SKM-1 (cell line): ENCODE measurements around the gene HOXC6.

Experiments used
- DNase-seq: peaks from one replicate; lab custom pipeline; 2025; ENCODE audit not compliant: unreplicated experiment; lab: John Stamatoyannopoulos, UW

Gene HOXC6

DNA sequence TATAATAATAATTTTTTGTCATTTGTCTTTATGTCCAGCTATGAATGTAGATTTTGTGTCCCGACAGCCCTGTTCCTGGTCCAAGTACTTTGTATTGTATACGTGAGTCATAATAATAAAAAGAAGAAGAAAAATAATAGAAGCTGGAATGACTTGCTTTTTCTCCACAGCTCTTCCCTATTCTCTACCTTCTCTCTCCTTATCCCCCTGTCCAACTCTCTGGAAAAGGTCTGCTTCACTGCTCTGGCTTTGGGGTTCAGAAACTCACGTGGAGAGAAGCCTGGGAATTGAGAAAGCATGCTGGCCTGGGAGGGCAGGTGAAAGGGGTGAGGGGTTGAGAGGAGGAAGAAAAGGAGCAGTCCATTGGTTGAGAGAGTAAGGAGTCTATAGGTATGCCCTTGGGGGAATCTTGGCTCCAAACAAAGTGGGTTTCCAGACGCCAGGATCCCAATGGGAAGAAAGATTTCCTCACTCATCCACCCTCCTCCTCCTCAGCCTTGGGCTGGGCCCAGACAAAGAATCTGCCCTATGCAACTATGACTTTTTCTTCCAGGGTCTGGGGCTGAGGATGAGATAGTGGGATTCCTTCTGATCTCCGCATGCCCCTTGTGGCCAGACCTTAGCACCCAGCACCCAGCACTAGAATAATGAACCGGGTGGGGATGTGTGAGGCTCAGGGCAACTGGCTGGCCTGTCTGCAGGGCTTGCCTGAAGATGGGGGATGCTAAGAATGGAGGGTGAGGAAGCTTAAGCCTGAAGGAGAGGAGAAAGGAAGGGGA is 15.4 kb upstream of the HOXC6 start:
- DNase-seq = no peak

DNA sequence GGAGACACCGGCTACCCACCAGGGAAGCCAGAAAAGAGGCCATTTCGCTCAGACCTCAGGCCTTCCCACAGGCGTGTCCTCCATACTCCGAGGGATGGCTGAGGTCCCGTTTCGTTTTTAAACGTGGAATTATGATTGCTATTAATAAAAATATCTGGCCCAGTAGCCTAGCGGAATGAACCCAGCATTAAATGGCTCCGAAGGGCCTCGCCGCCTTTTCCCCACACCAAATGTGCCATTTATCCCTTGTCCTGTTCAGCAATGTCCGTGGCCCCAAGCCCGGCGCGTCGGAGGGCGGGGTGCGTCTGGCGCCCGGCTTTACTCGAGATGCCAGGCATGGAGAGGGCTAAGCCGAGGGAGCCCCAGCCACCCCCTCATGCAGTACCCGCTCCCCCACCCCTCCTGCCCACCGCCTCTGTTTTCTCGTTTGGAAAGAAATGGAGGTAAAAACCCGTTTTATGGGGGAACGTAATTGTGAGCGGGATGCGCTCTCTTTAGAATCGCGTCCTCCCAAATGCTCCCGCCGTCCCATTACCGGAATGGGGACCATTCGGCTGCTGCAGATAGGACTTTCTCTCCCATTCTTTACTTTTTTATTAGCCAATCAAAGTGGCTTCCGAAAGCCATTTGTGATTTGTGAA is 13.7 kb upstream of the HOXC6 start:
- DNase-seq = no peak

DNA sequence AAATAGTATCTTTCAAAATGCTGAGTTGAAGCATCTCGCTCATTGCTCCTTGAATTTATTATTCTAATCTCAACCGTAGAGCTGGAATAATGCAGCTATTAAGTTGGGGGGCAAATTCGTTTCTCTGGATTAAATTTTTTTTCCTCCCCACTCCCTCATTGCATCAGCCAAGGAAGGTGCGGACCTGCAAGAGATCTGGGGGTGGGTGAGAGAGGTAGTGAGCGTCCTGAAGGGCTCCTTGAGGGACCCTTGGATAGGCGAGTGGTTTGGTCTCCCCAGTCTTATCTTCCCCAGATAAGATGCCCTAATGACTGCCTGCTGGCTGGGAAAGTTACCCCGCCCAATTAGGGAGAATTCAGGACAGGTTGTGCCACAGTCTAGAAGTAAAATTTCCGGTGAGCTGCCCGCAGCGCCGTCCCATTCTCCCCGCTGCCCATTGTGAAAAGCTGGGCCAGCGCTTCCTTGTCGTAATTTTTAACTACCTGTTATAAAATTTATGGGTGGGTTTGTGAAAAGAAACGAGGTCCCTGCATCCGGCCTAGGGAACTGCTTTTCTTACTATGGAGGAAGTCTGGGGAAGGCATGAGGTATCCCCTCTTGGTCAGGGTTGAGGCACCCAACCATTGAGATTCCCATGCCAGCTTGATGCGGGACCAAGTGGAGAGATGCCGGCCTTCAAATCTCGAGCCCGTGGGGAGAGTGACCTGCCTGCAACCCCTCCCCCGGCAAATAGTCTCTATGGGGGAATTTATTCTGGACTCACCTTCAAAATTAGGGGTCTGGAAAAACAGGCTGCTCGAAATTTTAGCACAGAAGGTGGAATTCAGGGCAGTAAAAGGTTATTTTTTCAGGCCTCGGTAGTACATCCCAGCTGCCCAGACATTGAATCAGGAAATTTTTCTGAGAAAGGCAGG is 13.0 kb upstream of the HOXC6 start:
- DNase-seq = no peak

DNA sequence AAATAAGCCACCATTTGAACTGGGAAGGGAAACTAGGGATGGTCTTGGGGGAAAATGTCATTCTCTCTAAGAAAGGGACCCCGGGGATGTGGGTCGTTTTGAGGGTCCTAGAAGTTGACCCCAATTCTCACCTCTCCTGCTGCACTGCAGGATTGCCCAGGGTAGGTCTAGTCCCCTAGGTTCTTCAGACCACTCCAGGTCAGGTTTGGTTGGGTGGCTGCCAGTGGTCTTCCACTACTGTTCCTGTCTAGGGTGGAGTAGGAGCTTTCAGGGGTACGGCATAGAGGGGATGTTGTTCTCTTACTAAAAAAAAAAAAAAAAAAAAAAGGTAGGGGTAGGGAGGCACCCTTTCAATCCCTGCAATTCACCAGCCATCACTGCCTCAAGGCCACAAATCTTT is 12.2 kb upstream of the HOXC6 start:
- DNase-seq = no peak

DNA sequence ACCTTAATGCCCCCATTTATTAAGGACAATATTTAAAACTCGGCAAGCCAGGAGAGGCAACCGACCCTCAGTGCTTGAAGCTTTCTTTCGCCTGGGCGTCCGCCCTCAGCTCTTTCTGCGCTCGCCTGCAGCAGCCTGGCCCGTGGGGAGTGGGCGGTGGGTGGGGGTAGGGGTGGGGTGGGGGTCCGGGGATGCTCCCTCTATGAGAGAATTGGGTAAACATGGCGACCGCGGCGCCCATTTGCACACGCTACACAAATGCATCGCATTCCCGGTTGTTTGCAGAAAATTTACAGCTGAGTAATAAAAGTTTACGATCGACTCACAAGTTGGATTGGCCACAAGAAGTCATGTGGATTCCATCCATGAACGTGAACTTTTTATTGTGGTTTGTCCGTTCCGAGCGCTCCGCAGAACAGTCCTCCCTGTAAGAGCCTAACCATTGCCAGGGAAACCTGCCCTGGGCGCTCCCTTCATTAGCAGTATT is 11.7 kb upstream of the HOXC6 start:
- no peak for DNase-seq

DNA sequence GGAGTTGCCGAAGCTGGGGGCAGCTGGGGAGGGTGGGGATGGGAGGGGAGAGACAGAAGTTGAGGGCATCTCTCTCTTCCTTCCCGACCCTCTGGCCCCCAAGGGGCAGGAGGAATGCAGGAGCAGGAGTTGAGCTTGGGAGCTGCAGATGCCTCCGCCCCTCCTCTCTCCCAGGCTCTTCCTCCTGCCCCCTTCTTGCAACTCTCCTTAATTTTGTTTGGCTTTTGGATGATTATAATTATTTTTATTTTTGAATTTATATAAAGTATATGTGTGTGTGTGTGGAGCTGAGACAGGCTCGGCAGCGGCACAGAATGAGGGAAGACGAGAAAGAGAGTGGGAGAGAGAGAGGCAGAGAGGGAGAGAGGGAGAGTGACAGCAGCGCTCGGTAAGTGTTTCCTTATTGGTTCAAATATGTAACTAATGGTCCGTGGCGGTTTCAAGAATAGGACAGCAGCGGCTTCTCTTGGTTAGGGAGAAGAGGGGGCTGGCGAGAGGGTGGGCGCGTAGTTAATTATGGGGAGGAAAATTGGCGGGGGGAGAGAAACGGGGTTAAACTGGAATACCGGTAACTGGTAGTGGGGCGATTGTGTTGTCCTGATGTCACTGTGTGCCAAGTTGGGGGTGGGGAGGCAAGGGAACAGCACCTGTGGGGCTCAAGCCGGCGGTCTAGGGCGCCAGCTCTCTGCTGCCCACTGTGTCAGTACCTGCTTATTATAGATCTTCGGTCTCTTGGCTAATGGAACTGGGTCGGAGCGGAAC is 11.0 kb upstream of the HOXC6 start:
- no peak for DNase-seq

DNA sequence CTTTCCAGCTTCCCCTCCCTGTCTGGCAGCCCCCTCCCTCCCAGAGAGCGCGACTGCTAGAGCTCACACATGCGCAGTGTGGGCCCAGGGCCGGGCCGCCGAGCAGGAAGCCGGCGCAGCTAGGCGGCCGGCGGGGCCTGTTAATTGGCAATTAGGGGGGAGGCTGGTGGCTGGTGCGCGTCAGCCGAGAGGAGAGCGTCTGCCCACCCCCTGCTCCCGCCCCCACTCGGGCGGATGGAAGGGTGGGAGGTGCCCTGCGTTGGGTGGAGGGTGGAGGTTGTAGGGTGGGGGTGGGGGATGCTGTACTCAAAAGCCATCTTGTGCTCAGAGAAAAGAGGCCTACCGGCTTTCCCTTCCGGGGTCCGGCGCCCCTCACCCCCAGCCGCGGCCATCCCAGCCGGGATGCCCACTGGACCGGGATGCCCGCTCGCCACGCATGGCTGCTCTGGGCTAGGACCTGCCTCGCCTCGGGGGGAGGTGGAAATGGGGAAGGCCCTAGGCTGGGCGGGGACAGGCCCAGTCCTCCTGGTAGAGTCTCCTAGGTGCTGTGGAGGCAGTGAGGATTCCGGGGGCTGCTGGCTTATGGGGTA is 10.3 kb upstream of the HOXC6 start:
- no peak for DNase-seq

DNA sequence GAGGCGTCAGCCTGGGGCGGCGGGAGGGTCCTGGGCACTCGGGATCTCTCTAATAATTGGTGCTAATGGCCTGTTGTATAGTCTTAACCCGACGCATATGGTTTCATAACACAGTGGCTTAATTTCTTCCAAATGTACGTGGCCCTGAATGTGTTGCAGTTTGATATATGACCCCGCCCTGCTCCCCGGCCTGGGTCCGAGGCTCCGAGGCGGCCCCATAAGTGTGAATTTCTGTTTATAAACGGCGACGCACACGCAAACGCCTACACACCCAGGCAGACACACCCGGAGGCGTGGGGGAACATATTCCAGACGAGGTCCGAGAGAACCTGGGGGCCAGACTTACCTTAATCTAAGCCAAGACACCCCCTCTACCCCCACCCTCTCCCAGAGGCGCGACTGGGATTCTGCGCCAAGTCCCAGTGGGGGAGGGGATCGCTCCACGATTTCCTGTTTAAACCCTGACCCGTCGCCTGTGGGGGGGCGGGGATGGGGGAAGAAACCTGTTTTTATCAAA is 9.7 kb upstream of the HOXC6 start:
- no peak for DNase-seq

DNA sequence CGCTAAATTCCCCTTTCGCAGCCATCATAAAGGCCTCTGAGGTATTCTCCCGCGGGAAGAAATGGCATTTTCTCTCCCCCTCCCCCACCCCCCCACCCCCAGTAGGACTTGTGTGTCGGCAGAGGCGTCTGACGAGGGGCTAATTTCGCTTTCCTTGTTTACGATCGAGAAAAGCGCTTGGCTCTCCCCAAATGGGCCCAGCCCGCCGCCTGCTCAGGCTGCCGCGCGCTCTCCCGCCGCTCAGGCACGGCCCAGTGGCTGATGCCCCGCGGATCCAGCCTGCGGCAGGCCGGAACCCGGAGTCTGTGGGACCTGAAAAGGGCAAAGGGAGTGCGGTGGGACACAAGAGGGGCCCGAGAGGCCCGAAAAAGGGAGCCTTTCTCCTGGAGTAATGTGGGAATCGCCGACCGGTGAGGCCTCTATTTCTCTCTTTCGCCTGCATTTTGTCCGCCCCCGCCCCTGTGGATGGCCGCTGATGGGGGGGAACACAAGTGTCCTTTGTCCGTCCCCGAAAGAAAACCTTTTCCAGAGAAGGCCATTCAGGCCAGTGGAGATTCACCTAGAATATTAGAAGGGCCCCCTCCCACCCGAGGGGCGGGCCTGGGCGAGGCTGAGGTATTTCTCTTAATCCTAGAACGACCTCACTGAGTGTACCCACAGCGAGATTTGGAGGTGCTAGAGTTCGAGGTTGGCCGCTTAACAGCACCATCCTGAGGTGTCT is 9.0 kb upstream of the HOXC6 start:
- DNase-seq = no peak

DNA sequence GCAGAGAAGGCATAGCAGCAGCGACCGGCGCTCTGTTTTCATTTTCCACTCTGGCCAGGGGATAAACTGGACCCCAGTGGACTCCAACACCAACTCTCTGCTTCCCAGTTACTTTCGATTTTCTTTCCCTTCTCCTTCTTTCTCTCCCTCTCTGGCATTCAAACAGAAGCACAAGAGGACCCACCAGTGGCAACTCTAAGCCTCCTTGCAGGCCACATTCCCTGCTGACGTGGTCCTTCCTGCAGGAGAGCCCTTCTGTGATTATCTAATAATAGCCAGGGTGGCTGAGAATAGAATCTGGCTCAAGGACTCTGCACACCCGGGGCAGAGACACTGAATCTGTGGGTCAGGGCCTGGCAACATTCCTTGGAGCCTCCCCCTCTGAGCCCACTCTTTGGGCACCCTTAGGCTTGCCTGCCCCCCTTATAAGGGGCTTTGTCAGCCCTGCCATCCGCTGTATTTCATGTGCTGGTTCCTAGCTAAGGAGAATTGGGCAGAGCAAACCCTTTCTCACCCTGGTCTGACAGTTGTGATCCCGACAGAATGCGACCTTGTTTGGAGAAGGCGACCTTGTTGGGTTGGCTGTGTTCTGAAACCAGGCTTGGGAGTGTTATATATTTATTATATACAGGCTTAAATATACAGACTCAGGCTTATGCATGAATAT is 8.2 kb upstream of the HOXC6 start:
- no peak for DNase-seq

DNA sequence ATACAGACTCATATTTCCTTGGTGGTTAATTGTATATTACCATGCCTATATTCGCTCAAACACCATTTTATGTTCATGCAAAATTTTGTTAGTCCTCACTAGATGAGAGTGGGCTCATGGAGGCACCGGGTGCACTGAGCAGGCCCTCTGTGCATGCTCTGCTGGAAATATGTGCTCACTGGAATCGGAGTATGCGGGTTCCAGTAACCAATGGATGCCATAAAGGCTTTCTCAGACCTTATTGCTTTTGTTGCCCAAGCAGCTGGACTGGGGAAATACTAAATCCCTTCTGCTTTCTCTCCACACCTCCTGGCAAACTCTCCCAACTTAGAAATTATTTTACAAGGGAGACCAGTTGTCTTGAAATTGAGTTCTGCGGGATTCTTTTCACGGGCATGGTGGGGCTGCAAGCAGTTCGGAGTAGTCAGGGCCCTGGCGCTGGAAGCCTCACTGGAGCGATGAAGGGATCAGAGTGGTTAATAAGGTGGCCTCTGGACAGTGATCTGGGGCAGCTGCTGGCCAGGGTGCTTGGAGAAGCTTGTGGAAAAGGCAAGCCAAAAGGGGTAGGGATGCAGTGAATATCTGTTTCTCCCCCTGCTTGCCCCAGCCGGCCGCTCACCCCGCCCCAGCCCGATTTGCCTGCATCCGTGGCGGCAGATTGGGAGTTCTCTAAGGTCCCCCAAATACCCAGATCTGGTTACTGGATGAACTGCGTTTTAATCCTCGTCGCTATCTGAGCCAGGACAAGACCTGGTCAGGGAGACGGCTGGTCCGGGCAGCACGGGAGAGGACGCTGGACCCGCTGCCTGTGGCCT is 7.4 kb upstream of the HOXC6 start:
- no peak for DNase-seq

DNA sequence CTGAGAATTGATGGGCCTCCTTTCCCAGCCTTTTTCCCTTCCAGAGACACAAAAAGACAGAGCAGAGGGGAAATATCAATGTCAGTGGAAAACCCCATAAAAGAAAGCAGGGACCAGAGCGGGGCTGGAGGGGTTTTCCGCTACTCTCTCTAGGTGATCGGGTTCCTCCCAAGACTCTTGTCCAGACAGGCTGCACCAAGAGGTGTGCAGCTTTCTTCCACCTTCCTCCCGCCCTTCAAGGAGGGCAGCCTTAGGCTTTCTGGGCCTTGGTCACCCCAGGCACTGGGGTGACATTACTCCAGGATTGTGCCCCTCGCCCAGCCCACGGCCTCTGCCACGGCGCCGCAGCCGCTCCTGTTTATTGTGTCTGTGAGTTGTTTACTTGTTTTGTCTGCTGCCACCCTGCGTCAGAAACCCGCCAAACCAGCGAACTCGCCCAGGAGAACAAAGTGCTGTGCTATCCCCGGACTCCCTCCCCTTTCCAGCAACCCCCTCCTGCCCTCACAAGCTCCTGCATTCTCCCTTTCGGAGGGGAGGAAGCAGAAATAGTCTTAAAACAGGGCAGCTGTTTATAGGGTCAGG is 6.7 kb upstream of the HOXC6 start:
- DNase-seq = no peak

DNA sequence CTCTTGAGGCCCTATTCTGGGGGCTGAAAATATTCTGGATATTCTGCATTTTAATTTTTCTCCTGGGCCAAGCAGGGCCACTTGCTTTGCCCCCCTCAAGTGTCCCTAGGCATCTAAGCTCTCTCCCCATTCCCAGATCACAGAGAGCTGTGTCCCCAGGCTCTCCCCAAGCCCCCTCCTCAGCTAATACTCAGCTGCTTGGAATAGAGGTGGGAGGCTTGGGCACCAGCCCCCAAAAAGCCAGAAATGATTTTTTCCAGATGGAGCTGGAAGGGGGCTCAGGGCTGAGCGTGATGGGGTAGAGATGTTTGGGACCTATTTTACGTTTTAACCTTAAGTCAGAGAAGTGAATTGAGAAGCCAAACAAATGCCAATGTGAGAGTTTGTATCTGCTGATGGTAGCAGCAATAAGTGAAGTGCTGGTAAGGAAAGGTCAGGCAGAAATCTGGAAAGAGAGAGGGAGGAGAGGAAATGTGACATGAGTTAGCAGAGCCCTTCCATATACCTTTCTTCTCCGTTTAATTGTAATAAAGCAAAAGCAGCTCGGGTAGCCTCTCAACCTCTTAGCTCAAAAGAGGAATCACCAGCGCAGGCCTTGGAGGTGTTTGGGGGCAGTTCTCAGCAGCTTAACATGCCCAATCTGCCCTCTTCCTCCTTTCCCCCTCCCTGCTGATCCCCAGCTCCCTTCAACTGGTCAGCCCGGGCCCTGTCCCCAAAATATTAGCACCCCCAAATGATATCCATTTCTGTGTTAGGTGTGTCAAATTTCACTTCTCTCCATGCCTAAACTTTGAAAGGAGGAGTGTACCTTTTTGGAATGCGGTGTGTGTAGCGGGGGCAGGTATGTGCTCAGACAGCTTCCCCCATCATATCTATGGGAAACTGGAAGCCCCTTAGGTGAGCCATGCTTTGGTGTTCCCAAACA is 5.0 kb upstream of the HOXC6 start:
- no peak for DNase-seq

DNA sequence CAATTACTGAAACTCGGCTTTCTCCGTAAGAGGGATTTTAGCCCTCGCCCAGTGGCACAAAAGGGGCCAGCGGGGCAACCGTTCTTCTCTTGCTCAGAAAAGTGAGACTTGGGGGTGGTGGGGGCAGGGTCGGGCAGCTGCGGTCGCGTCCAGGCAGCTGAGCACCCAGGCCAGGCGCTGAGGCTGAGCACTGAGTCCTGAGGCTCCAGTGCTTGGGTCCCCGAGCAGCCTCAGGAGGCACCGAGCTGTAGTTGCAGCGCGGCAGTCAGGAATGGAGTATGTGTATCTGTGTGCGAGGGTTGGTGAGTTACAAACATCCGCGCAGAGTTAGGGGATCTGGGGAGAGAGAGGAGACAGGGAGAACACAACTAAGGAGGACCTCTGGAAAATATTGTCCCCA is 4.1 kb upstream of the HOXC6 start:
- no peak for DNase-seq

DNA sequence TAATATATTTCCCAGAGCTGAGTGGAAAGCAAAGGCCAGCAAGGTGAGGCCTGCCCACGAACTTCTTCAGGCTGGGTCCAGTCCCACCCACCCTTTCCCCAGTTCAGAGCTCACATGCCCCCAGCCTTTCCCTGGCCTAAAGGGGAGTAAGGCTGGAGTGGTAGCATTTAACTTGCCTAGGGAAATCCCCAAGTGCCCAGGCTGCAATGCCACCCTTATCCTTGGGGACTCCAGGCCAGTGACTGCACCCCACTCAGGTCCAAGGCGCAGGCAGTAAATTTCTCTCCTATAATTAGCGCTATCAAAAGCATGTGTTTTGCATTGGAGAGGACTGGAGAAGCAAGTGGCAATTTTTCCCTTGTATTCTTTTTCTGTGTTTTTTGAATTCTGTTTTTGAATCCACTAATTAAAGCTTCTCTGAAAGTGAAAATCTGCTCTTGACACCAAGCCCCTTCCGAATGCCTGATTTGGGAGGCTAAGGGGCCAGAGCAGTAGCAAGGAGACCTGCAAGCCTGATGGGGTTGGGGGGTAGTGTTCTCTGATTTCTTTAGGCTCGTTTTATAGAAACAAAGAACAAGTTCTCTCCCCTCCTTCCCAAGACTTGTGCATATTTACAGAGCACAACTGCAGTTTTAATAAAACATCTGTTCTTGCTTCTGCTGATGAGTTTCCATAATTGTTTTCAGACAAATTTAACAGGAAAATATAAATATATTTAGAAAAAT is 3.5 kb upstream of the HOXC6 start:
- no peak for DNase-seq
